ENCODE results near the gene TBL3.

DNA sequence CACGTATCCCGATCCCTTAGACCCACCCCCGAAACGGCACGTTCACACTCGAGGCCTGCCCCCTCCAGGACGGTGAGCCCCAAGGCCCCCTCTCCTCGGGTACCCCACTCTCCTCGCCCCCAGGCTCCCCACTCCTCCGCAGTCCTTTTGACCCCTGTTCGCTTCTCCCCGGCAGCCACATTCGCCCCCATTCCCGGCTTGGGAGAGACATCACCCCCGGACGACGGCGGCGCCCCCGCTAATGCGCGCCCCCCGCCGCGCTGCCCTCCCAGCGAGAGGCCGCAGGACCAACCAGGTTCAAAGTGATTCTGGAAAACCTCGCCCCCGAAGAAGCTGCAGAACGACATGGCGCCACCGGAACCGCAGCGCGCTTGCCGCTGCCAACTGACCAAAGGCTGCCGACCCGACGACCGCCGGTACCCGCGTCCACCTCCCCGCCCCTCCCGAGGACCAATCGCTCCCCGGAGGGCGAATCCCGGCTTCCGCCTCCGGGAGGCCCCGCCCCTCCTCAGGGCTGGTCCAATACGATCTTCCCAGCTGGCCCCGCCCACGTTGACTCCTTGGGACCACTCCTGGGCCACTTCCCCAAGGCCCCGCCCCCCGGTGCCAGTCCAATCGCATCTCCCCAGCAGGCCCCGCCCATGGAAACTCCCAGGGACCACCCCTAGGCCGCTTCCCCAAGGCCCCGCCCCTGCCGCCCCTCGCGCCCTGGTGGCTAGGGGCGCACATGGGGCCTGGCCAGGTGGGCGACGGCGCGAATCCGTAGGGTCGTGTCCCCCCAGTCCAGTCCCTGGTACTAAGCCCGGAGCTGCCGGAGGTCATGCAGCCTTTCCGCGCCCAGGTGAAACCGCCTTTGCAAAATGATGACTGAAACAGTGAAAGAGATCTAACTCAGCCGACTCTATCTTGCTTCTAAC lies 28.8 kb upstream of the TBL3 start, which contains the start of gene MSRB1:
- peak; percentile 48; the same call in 1 of the 2 replicates for TF ChIP-seq CTCF (tag by site-specific recombination; IDR thresholded peaks at IDR 0.05)
- no peak for TF ChIP-seq ZBTB48 (tag by site-specific recombination; IDR thresholded peaks at IDR 0.05)
- TF ChIP-seq TRIM28 (IDR thresholded peaks at IDR 0.05; ENCODE audit: borderline replicate concordance, low read length), result no peak
- TF ChIP-seq, protein P1, sequence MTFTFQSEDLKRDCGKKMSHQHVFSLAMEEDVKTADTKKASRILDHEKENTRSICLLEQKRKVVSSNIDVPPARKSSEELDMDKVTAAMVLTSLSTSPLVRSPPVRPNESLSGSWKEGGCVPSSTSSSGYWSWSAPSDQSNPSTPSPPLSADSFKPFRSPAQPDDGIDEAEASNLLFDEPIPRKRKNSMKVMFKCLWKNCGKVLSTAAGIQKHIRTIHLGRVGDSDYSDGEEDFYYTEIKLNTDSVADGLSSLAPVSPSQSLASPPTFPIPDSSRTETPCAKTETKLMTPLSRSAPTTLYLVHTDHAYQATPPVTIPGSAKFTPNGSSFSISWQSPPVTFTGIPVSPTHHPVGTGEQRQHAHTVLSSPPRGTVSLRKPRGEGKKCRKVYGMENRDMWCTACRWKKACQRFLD (tag by site-specific recombination; IDR thresholded peaks at IDR 0.05), result no peak
- TF ChIP-seq ZNF449 (tag by site-specific recombination; IDR thresholded peaks at IDR 0.05), result no peak
- TF ChIP-seq ZBTB11 (tag by site-specific recombination; conservative IDR thresholded peaks at IDR 0.05; ENCODE audit: low read depth), result peak; percentile 52; the same call in 1 of the 2 replicates
- no peak for TF ChIP-seq ZNF274 (IDR thresholded peaks at IDR 0.05; ENCODE audit: low read length)
- TF ChIP-seq ZNF274 (tag by site-specific recombination; IDR thresholded peaks at IDR 0.05; ENCODE audit: borderline replicate concordance), result no peak
- no peak for TF ChIP-seq ZNF677 (tag by site-specific recombination; IDR thresholded peaks at IDR 0.05)

Measured in HEK293 (cell line).